IPS-18c (cell line): ENCODE results near the gene CPLANE2.

Experiments
- H3K4me3 ChIP-seq: 2 replicates; pipeline ENCODE4 v1.7.0; 2013; ENCODE audit warnings: low read depth, mild to moderate bottlenecking, low read length, moderate library complexity; ENCODE audit not compliant: insufficient read depth
- H3K9me3 ChIP-seq: one replicate; pipeline ENCODE4 v1.6.1; 2013; ENCODE audit warnings: mild to moderate bottlenecking, low read length, moderate library complexity; ENCODE audit not compliant: control insufficient read depth, insufficient read depth

CPLANE2 gene

DNA sequence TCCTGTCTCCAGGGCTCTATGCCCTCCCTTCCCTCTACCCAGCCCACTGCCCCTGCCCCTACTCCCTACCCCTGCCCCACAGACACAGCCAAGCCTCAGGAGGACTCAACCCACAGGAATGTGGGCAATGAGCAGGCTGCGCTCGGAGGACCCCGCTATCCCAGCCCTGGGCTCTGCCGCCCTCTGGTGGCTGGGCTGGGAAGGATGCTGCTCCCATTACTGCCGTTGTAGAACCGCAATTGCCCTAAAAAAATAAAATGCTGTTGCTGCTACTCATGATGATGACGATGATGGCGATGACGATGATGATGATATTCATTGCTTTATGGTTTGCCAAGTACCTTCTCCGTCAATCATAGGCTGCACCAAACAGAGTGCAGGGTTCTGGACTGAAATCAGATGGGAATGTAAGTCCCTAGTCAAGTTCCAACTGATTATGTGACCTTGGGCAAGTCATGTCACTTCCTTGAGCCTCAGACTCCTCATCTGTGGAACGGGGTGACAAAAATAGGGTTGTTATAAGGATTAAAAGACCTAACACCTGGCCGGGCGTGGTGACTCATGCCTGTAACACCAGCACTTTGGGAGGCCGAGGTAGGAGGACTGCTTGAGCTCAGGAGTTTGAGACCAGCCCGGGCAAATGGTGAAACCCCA is 49.1 kb downstream of the CPLANE2 start:
- Histone ChIP-seq H3K9me3 (no peaks in the 10 kb centered on the region), H3K4me3 (no peak overlapping the region)

DNA sequence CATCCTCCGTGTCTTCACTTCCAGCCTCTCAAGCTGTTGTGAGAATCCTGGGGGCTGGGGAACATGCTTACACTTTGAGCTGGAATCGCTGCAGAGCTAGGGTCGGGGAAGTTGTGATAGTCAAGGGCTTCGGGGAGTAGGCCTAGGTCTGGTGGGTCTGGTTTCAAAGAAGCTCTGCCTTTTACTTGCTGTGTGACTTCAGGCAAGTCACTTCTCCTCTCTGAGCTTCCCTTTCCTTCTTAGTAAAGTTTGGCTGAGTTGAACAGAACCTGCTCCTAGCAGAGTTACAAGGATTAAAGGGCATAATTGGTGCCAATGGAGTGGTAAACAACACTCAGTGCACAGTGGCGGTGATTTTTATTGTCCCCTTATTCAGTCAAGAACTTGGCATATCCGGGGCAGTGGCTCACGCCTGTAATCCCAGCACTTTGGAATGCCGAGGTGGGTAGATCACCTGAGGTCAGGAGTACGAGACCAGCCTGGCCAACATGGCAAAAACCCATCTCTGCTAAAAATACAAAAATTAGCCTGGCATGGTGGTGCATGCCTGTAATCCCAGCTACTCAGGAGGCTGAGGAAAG is 50.2 kb downstream of the CPLANE2 start:
- no peaks in the 10 kb centered on the region for H3K9me3 ChIP-seq

DNA sequence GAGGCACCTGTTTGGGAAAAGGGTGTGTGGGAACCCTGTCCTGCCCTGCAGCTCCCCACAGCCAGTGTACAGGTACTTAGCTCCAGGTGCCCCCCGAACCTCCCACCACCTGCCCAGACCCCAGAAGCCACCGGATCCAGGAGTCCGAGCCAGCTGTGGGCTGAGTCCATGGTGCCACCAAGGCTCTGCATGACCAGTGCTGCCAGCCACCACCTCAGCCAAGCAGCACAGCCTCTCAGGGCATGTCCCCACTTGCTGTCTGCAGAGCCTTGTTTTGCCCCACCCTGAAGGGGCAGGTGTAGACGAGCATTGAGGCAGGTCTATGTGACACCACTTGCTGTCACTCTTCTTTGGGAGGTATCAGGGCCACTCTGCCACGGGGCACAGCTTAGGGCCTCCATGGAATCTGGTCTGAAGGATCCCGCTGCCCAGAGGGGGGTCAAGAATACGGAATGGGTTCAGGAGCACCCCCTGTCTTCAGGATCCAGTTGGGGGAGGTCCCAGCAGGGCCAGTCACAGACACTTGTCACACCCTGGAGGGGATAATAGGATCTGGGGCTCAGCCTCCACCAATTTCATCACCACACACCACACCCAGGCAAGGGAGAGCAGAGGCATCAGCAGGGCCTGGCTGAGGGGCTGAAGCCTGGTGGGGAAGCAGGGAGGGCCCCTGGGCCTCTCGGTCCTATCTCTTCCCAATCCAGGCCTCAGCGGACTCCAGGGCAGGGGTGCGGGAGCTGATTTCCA is 52.3 kb downstream of the CPLANE2 start:
- Histone ChIP-seq H3K4me3 (no peak overlapping the region), H3K9me3 (no peaks in the 10 kb centered on the region)

More for the DNA sequence above, 50.2 kb downstream of the CPLANE2 start:
- no peak overlapping the region for H3K4me3 ChIP-seq

DNA sequence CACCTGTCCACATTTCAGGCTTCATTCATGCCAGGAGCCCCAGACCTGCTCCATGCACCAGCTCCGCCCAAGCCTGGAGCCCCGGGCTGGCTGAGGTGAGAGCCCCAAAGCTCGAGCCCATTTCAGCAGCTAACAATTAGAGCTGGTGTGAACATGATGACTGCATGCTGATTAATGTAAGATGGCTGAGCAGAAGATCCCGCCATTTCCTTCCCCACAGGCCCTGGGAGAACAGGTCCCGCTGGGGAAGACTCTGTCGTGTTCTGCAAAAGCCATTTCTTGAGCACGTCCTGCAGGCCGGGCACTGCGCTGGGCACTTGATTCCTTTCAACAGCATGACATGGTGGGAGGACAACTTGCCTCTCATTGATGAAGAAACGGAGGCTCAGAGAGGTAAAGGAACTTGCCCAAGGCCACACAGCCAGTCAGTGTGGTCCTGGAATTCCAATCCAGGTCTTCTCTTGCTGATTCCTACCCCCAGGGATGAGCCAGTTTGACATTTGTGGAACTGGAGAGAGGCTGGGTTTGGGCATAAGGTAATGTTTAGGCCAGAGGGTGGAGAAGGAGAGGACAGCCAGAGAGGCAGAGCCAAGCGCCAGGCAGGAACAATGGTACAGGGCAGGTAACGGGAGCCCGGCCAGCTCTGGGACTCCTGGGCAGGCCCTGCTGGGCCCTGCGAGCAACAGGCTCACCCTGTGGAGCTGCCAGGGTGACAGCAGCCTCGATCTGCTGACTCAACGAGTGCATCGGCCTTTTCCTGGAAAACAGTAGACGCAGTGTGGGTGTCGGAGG is 53.0 kb downstream of the CPLANE2 start:
- no peaks in the 10 kb centered on the region for H3K9me3 ChIP-seq
- no peak overlapping the region for H3K4me3 ChIP-seq

DNA sequence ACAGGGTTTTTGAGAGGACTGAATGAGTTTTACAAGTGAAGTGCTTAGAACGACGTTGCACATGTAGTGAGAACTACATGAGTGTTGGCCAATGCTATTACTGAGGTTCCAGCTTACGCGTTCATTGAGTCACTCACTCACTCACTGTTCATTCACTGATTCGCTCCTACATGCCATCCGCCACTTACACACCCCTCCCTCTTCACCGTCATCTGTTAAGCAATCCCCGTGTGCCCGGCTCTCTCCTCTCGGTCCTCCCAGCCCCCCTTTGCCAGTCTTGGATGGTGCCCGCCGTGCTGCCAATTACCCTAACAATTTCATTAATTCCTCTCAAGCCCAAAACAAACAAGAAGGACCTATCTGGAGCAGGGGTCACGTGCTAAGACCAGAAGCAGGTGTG is 53.8 kb downstream of the CPLANE2 start:
- Histone ChIP-seq H3K4me3 (no peak overlapping the region), H3K9me3 (no peaks in the 10 kb centered on the region)

DNA sequence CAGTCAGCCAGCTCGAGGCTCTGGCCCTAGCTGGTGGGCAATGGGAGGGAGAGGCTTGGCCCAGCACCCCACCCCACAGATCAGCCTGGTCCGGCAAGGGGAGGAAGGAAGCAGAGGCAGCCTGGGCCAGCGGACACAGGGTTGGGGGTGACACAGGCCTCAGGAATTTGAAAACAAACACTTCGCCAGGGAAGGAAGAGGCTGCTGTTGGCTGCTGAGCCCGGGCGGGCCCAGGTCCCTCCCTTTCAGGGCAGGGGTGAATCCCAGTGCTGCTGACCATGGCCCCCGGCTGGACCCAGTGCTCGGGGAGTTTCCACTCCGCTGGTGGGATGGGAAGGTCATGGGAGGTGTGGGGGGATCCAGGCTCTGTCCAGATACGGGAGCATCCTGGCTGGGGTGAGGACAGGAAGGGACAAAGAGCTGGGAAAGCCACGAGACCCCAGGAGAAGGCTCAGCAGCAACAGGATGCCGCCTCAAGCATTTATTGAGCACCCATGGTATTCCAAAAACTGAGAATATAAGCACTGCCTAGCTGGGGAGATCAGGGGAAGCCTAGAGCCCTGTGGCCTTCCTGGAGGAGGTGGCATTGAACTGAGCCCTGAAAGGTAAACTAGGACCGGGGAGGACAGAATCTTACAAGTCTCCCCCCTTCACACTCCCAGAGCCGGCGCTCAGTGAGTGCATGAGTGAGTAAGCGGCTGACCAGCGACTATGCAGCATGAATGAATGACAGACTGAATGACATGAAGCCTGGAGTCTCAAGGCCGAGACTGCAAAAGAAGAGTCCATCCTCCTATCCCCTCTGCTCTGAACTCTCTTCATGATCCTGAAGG is 54.9 kb downstream of the CPLANE2 start:
- Histone ChIP-seq H3K4me3 (no peak overlapping the region), H3K9me3 (no peaks in the 10 kb centered on the region)
